Upper lobe of left lung (tissue), 6 donors: Measurements from ENCODE around the gene LTB. TPM values are rescaled to one million over a fixed set of nuclear protein-coding genes. Genes with fewer than 3 reads are reported as not detected.

Source experiments
- ATAC-seq, 2 donors: fragments of 200-7000 bp; cut with Tn5 transposase; one replicate each; pipeline ENCODE4 v1.9.1; 2022; ENCODE audit warnings: mild to moderate bottlenecking in 2 of 2, moderate library complexity in 2 of 2; ENCODE audit not compliant: low FRiP score in 2 of 2
- DNase-seq, 2 donors: peaks; one replicate each; pipeline ENCODE4 v3.0.0-alpha.2; 2019 to 2020
- H3K27ac ChIP-seq, 4 donors: fragments of 200-600 bp; sonication (generic); one replicate each; pipeline ENCODE4 v1.5.1; 2016 to 2019
- H3K27me3 ChIP-seq, 4 donors: fragments of 200-600 bp; sonication (generic); one replicate each; pipeline ENCODE4 v1.5.1; 2017 to 2019
- H3K36me3 ChIP-seq, 4 donors: fragments of 200-600 bp; sonication (generic); one replicate each; pipeline ENCODE4 v1.5.1; 2016 to 2019
- H3K4me1 ChIP-seq, 4 donors: fragments of 200-600 bp; sonication (generic); one replicate each; pipeline ENCODE4 v1.5.1; 2018 to 2019
- H3K4me3 ChIP-seq, 4 donors: fragments of 200-600 bp; sonication (generic); one replicate each; pipeline ENCODE4 v1.5.1; 2017 to 2019; ENCODE audit warnings: mild to moderate bottlenecking in 2 of 4, moderate library complexity in 1 of 4
- H3K9me3 ChIP-seq, 4 donors: fragments of 200-600 bp; sonication (generic); one replicate each; pipeline ENCODE4 v1.5.1; 2018 to 2019
- EP300 ChIP-seq, 4 donors: sonication (generic); formaldehyde crosslinking; IDR thresholded peaks; one replicate each; pipeline ENCODE4 v1.5.1; 2017; ENCODE audit warnings: antibody characterized with exemption in 4 of 4, control low read depth in 2 of 4
- POLR2A ChIP-seq, 4 donors: fragments of 450-650 bp; IDR thresholded peaks; one replicate each; pipeline ENCODE4 v1.5.1; 2016 to 2017; ENCODE audit warnings: antibody characterized with exemption in 4 of 4, mild to moderate bottlenecking in 2 of 4
- POLR2AphosphoS5 ChIP-seq, 2 donors: sonication (generic); formaldehyde crosslinking; IDR thresholded peaks; one replicate each; pipeline ENCODE4 v1.5.1; 2017; ENCODE audit warnings: antibody characterized with exemption in 2 of 2
- WGBS, 2 donors: methylation state at CpG; one replicate each; pipeline ENCODE4 v1.1.5; 2017 to 2018; 5-methylcytosine and 5-hydroxymethylcytosine counted together
- total RNA-seq, 6 donors: library from RNA; depleted of rRNA in 4 of 6; stranded (reverse); fragments of >200 nt in 4 of 6; gene quantifications; one replicate each; pipeline versions ENCODE4 v1.1.0 to v1.2.1, GENCODE V29; 2016 to 2021
- TF ChIP-seq, protein P1 (sequence below), 6 experiments: fragments of 450-650 bp in 4 of 6; fragments of 200-600 bp in 2 of 6; sonication (generic) in 2 of 6; IDR thresholded peaks; one replicate each; pipeline ENCODE4 v1.5.1; 2016 to 2019; ENCODE audit warnings: antibody characterized with exemption in 6 of 6
- donor health status: DM: no; HTN: no; CAD: no; lungs with moderate emphysema.
- donor health status: DM: no; HTN: yes; CAD: no; lungs with severe emphysema.

The LTB gene
- total RNA-seq, 6 donors from 2014 or later: 1.3 to 18.7 (median 8.2) TPM; not detected in 3

DNA sequence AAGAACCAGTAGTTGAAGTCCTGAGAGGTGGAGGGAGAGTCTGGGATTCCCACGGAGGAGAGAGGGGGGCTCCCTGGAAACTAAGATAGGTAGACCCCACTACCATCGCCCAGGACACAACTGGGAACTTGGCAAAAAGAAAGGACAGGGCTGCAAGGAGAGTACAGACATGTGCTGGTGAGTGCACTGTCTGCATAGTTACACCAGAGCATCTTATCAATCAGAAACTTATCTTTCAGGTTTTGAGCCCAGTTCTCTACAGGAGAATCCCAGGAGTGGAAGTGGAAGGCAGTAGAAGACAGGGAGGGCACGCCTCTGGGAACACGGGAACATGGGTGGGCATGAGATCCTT lies 22.6 kb downstream of the LTB start:
- Histone ChIP-seq H3K4me3 (no peak overlapping the region), H3K27me3 (no peaks in the 10 kb centered on the region), H3K4me1 (peaks cover 37 to 42% (median 39%) of the 10 kb centered on the region in 4 donors), H3K27ac (peak overlapping the region; percentile 80 to 90 (median 82)), H3K9me3 (no peaks in the 10 kb centered on the region), H3K36me3 (peaks cover 0 to 31% (median 18%) of the 10 kb centered on the region in 4 donors)
- TF ChIP-seq POLR2A (IDR thresholded peaks at IDR 0.05) (no peak), POLR2AphosphoS5 (IDR thresholded peaks at IDR 0.05) (no peak), EP300 (IDR thresholded peaks at IDR 0.05) (no peak)
- TF ChIP-seq, protein P1, sequence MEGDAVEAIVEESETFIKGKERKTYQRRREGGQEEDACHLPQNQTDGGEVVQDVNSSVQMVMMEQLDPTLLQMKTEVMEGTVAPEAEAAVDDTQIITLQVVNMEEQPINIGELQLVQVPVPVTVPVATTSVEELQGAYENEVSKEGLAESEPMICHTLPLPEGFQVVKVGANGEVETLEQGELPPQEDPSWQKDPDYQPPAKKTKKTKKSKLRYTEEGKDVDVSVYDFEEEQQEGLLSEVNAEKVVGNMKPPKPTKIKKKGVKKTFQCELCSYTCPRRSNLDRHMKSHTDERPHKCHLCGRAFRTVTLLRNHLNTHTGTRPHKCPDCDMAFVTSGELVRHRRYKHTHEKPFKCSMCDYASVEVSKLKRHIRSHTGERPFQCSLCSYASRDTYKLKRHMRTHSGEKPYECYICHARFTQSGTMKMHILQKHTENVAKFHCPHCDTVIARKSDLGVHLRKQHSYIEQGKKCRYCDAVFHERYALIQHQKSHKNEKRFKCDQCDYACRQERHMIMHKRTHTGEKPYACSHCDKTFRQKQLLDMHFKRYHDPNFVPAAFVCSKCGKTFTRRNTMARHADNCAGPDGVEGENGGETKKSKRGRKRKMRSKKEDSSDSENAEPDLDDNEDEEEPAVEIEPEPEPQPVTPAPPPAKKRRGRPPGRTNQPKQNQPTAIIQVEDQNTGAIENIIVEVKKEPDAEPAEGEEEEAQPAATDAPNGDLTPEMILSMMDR (IDR thresholded peaks at IDR 0.05): no peak
- 45 to 60% methylated on average over 4 of the region's 4 CpGs for WGBS, 2 donors
- no peak for DNase-seq
- no peak for ATAC-seq

DNA sequence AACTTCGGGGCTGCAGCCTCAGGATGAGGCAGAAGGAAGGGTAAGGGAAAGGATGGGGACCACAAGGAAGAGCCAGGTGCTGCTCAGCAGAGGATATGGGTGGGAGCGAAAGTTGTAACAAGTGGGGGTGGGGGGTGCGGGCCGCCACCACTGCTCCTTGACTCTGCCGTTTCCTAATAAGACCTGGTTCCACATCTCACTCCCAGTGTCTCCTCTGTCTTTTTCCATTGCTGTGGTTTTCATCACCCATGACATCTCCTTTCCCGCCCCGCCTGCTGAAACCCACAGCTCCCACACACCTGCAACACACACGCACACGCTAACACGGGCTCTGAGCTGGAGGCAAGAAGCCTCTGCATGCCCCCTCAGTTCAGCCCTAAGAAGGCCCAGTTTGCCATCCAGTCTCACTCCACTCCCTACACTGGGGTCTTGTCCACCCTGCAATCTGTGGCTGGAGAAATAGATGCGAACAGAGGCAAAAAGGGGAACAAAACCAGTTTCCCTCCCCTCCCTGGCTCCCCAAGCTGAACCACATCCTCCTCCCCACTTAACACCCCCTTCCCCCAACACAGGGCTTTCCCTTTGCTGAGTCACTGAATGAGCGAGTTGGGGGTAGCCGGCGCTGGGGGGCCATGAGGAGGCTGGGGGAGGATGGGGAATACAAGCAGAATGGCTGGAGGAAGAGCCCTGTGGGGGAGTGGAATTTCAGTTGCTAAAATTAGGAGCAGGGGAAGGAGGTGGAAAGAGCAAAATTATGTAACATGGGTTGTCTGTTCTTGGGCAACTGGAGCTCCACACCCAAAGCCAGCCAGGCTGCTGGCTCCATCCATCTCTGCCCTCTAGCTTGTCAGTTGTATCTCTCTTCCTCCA lies 23.4 kb downstream of the LTB start:
- H3K36me3 ChIP-seq: peaks cover 0 to 37% (median 18%) of the 10 kb centered on the region in 4 donors
- 60 to 74% methylated on average over 14 of the region's 14 CpGs for WGBS, 2 donors
- no peaks in the 10 kb centered on the region for H3K9me3 ChIP-seq
- TF ChIP-seq POLR2A (IDR thresholded peaks at IDR 0.05): no peak
- no peak for TF ChIP-seq POLR2AphosphoS5 (IDR thresholded peaks at IDR 0.05)
- no peak for TF ChIP-seq EP300 (IDR thresholded peaks at IDR 0.05)
- TF ChIP-seq, protein P1 (IDR thresholded peaks at IDR 0.05): no peak
- ATAC-seq: peak; percentile 77 to 84
- H3K4me3 ChIP-seq: peak overlapping the region in 2 of 4 donors; percentile 8 to 11
- H3K27me3 ChIP-seq: no peaks in the 10 kb centered on the region
- H3K4me1 ChIP-seq: peaks cover 37 to 42% (median 39%) of the 10 kb centered on the region in 4 donors
- DNase-seq: peak in 1 of 2 donors; percentile 62
- peak overlapping the region; percentile 80 to 90 (median 82) for H3K27ac ChIP-seq

DNA sequence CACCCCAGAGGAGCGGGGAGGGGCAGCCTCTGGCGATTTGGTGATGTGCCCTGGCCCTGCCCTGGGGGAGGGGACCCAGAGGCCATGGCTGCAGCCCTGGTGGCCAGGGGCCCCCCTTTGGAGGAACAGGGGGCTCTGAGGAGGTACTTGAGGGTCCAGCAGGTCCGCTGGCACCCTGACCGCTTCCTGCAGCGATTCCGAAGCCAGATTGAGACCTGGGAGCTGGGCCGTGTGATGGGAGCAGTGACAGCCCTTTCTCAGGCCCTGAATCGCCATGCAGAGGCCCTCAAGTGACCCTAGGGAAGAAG lies 24.0 kb downstream of the LTB start:
- no peak for TF ChIP-seq EP300 (IDR thresholded peaks at IDR 0.05)
- no peak for TF ChIP-seq POLR2AphosphoS5 (IDR thresholded peaks at IDR 0.05)
- TF ChIP-seq, protein P1 (IDR thresholded peaks at IDR 0.05): no peak
- TF ChIP-seq POLR2A (IDR thresholded peaks at IDR 0.05): no peak
- H3K36me3 ChIP-seq: peaks cover 0 to 43% (median 20%) of the 10 kb centered on the region in 4 donors
- peaks cover 37 to 42% (median 39%) of the 10 kb centered on the region in 4 donors for H3K4me1 ChIP-seq
- no peak for DNase-seq
- no peaks in the 10 kb centered on the region for H3K27me3 ChIP-seq
- no peaks in the 10 kb centered on the region for H3K9me3 ChIP-seq
- 84 to 88% methylated on average over 7 to 8 of the region's 8 CpGs for WGBS, 2 donors
- ATAC-seq: peak in 1 of 2 donors; percentile 34
- peak overlapping the region in 2 of 4 donors; percentile 8 to 11 for H3K4me3 ChIP-seq
- H3K27ac ChIP-seq: peak overlapping the region; percentile 80 to 90 (median 82)

DNA sequence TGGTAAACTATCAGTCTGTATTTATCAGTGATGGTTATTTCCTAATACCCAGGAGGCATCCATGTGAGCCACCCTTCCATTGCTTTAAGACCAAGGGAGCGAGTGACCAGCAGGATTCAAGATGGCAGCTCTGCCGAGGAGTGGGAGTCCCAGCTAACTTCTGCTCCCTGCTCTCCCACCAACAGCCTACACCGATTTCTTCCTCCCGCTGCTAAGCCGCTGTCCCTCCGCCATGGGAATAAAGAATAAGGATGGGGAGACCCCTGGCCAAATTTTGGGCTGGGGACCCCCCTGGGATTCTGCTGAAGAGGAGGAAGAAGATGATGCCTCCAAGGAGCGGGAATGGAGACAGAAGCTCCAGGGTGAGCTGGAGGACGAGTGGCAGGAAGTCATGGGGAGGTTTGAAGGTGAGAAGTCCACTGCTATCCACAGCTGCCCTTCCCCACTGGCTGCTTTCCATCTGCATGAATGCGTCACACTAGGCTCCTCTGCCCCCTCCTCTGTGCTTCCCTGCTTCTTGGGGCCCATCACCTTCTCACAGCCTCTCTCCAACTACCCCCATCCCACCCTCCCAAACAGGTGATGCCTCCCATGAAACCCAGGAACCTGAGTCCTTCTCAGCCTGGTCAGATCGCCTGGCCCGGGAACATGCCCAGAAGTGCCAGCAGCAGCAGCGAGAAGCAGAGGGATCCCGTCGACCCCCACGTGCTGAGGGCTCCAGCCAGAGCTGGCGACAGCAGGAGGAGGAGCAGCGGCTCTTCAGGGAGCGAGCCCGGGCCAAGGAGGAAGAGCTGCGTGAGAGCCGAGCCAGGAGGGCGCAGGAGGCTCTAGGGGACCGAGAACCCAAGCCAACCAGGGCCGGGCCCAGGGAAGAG lies 24.5 kb downstream of the LTB start:
- Histone ChIP-seq H3K9me3 (no peaks in the 10 kb centered on the region), H3K27me3 (no peaks in the 10 kb centered on the region), H3K36me3 (peaks cover 0 to 46% (median 20%) of the 10 kb centered on the region in 4 donors), H3K4me1 (peaks cover 37 to 42% (median 39%) of the 10 kb centered on the region in 4 donors), H3K27ac (peak overlapping the region; percentile 80 to 90 (median 82)), H3K4me3 (no peak overlapping the region)
- DNase-seq (peak in 1 of 2 donors; percentile 51), ATAC-seq (no peak)
- TF ChIP-seq POLR2A (IDR thresholded peaks at IDR 0.05) (no peak), POLR2AphosphoS5 (IDR thresholded peaks at IDR 0.05) (no peak), EP300 (IDR thresholded peaks at IDR 0.05) (no peak)
- TF ChIP-seq, protein P1 (IDR thresholded peaks at IDR 0.05): no peak
- WGBS, 2 donors: 70 to 78% methylated on average over 23 to 24 of the region's 24 CpGs
